HG02610 (cell line): ENCODE results near the gene DYNLRB1.
"Not testable (repeated sequence)": the region's sequence is repeated elsewhere in the genome, so short reads cannot be mapped to it uniquely, and the experiment has no call there.

Experiments
- ATAC-seq: cut with Tn5 transposase; IDR thresholded peaks from one replicate; pipeline ENCODE4 v1.9.1; 2021; ENCODE audit warnings: mild to moderate bottlenecking, moderate library complexity; ENCODE audit not compliant: unreplicated experiment

DYNLRB1 gene

GRCh38 chr20:34516247-34517113 is at the start of gene DYNLRB1:
Gene DYNLRB1, plus strand, starts transcription at chr20:34516422. Its CDS starts 37 bp downstream, at chr20:34516459.
- ATAC-seq, result peak; percentile 73

DNA sequence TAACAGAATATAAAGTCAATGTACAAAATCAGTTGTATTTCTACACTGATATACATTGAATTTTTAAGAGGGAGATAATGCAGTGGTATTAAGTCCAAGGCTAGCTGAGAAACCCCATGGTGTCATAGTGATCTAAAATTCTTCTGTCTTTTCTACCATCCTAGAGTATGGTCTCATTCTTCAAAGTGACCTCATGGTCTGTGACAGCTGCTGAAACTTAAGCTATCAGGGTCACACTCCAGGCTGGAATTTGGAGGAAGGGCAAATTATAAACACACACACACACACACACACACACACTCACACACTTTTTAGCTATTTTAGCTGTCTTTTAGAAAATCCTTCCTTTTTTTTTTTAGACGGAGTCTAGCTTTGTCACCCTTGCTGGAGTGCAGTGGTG is 47.3 kb upstream of the DYNLRB1 start:
- ATAC-seq, result no peak

DNA sequence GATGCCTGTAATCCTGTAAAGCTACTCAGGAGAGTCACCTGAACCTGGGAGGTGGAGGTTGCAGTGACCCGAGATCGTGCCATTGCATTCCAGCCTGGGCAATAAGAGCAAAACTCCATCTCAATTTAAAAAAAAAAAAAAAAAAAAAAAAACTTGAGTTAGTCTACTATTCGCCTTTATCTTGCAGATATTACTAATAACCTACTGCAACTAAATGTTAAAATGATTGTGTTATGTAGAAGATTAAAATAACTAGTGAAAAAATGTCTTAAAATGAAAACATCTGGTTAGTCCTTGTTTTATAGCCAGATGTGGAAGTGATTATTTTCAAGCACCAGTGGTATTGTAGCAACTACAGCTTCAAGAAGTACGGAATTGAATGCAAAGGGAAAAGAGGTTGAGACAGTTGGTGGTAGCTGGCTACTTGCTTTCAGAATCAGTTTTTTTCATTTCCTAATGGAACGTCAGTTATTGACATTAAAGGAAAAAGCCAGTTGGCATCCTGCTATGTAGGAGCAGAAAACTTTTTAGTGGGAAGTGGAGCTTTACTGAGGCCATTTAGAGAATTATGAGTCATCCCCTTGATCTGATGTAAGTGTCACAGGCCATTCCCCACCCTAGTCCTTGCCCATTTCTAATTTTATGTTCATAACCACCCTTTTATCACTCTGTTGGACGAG is 43.8 kb upstream of the DYNLRB1 start:
- no peak for ATAC-seq

DNA sequence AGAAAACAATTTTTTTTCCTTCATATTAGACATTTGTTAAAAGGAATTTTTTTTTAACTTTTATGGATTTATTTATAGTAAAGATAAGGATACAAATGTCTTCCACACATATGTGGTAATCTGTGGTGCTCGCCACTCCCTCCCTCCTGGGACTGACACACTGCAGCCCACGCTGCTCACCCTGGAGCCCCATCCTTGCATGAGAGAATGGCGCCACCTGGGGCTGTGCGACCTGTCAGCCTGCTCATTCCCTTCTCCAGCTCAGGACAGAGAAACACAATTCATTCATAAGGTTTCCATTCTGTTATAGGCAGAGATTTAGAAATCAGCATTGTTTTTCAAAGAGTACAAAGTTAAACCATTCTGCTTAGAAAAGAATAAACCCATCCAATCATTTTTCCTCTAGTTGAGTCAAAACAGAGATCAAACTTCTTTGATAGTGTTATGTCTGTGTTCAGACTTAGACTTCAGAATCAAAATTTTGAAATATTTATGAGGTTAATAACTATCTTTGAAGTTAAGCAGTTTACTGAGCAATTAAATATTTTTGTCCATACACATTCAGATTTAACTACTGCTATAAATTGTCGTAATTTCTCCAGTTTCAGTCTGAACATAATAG is 42.8 kb upstream of the DYNLRB1 start:
- no peak for ATAC-seq

DNA sequence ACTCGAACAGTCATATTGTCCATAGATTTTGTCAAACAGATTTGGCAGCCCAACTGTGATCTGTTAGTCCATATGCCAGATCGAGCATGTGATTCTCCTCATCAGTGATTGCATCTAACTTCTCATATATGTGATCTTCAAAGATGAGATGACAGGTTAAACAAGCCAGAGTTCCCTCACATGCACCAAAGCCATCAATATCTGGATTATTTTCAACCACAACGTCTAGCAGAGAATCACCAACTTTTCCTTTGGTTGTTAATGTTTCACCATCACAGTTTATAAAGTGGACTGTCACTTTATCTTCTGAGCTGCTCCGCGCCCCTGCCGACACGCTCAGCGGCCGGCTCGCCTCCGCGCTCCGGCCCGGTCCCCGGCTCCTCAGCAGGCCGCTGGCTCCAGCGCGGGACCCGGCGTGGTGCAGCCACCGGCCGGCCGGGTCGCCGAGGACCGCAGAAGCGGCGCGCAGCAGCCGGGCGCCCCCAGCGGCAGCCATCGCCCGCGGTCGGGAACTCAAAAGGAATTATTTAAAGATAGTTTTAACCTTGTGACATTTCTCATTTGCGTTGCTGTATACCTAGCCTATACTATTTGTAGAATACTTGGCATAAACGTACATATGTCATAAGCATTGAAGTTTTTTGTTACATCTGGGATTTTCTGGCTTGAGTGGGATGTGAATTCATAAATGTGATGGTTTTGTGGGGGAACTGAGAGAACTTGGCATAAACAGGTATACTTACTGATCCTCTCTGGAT is 40.1 kb upstream of the DYNLRB1 start:
- no peak for ATAC-seq

DNA sequence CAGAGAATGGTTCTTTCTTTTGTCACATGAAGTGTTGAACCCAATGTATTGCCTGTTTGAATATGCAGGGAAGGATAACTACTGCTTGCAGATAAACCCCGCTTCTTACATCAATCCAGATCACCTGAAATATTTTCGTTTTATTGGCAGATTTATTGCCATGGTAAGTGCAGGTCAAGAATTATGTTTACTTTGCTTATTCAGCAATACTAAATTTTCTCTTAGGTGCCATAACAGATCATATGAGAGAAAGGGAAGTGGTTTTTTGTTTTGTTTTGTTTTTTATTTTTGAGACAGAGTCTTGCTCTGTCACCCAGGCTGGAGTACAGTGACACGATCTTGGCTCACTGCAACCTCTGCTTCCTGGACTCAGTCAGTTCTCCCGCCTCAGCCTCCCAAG is 36.6 kb upstream of the DYNLRB1 start:
- no peak for ATAC-seq

GRCh38 chr20:34482154-34482553 is 34.1 kb upstream of the DYNLRB1 start:
- ATAC-seq, result not testable (repeated sequence)

DNA sequence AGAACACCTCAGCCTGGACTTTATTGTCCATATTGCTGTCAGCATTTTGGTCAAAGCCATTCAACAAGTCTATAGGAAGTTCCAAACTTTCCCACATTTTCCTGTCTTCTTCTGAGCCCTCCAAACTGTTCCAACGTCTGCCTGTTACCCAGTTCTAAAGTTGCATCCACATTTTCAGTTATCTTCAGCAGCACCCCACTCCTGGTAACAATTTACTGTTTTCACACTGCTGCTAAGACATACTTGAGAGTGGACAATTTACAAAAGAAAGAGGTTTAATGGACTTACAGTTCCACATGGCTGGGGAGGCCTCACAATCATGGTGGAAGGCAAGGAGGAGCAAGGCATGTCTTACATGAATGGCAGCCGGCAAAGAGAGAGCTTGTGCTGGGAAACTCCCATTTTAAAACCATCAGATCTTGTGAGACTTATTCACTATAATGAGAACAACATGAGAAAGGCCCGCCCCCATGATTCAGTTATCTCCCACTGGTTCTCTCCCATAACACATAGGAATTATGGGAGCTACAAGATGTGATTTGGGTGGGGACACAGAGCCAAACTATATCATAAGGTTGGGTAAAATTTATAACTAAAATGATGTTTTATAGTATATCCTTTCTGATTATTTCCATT is 32.5 kb upstream of the DYNLRB1 start:
- not testable (repeated sequence) for ATAC-seq

GRCh38 chr20:34485068-34485634 is 31.1 kb upstream of the DYNLRB1 start:
- no peak for ATAC-seq

GRCh38 chr20:34491226-34491931 is 24.8 kb upstream of the DYNLRB1 start:
- no peak for ATAC-seq

DNA sequence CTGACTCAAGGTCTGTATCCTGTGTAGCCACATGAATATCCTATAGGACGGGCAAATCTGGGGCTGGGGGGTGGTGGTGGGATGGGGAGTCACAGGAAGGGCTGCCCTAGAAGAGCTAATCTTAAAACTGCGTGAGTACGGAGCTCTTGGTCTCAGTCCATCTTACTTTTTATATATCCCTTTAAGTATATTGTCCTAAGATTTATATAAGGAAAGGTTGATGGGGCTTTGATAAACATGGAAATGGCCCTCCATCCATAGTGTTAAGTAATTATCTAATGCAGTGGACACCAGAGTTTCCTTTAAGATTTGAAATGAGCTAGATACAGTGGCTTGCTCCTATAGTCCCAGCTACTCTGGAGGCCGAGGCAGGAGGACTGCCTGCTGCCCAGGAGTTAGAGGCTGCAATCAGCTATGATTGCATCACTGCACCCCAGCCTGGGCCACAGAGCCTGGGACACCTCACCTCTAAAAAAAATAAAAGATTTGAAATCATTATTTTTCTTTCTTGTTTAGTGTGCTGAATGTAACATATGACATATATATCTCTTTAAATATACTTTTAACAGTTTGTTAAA is 24.2 kb upstream of the DYNLRB1 start:
- no peak for ATAC-seq

- ATAC-seq, result no peak
Observed at GRCh38 chr20:34493646-34494045, 22.6 kb upstream of the DYNLRB1 start.

DNA sequence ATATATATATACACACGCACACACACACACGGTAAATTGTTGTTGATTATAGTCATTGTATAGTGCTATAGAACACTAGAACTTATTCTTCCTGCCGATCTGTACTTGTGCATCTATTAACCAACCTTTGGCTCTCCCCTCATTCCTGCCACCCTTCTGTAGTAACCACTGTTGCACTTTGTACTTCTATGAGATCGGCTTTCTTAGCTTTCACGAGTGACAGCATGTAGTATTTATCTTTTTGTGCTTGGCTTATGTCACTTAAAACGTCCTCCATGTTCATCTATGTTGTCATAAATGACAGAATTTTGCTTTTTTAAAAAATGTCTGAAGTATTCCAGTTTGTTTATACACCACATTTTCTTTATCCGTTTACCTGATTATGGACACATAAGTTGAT is 20.9 kb upstream of the DYNLRB1 start:
- no peak for ATAC-seq

- ATAC-seq, result no peak
Observed at GRCh38 chr20:34495916-34496315, 20.3 kb upstream of the DYNLRB1 start.

DNA sequence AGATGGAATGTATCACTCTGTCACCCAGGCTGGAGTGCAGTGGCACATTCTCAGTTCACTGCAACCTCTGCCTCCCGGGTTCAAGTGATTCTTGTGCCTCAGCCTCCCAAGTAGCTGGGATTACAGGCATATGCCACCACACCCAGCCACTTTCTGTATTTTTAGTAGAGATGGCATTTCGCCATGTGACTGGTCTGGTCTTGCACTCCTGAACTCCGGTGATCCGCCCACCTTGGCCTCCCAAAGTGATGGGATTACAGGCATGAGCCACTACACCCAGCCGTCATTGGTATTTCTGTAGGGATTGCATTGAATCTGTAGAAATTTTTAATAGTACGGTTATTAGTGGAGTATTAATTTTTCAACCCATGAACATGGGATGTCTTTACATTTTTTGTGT is 18.6 kb upstream of the DYNLRB1 start:
- not testable (repeated sequence) for ATAC-seq

- ATAC-seq, result no peak
Observed at GRCh38 chr20:34500823-34501222, 15.4 kb upstream of the DYNLRB1 start.

- no peak for ATAC-seq
Observed at GRCh38 chr20:34506480-34506879, 9.7 kb upstream of the DYNLRB1 start.

- no peak for ATAC-seq
Observed at GRCh38 chr20:34507702-34508413, 8.4 kb upstream of the DYNLRB1 start.

DNA sequence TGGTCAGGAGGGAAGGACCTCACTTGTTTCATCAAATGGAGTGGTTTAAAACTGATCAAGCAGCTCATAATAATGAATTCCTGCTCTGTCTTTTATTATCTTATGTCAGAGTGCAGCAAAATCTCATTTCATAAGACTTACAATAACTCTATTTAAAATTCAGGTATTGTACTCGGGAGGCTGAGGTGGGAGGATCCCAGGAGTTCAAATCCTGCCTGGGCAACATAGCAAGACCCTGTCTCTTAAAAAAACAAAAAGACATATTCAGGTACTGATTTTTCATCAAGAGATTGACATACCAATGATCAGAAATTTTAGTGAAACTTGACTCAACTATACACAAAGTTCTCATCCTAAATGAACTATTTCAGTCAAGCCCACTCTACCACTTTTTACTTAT is 5.6 kb upstream of the DYNLRB1 start:
- ATAC-seq, result no peak
